HG03108 (cell line): ENCODE results near the gene SLC39A13.

Source experiments
- ATAC-seq: cut with Tn5 transposase; IDR thresholded peaks from one replicate; pipeline ENCODE4 v1.9.1; 2021; ENCODE audit warnings: moderate library complexity; ENCODE audit not compliant: unreplicated experiment

The SLC39A13 gene

GRCh38 chr11:47407746-47408590, at the start of gene SLC39A13:
Gene SLC39A13 (plus strand): TSS chr11:47408590. CDS start chr11:47410095, 1,505 bp downstream.
- ATAC-seq: peak; percentile 82

- no peak for ATAC-seq
These were observed 49.7 kb upstream of the SLC39A13 start for GRCh38 chr11:47358731-47359051.

DNA sequence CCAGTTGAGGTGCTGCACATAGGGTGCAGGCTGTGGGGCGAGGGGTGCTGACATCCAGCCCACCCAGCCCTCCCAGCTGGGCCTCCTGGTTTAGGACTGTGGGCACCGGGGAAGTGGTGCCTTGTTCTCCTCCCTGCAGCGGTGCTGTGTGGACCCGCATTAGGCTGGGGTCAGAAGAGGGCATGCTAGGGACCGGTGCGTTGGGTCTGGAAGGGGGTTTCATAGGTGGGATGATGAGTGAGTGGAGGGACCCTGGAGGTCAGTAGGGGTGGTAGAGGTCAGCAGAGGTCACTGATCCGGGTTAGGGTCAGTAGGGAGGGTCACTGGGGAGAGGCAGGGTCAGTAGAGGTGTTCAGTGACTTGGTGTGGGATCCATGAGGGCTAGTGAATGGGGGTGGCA, 49.2 kb upstream of the SLC39A13 start:
- ATAC-seq: no peak

- ATAC-seq: no peak
These were observed 48.8 kb upstream of the SLC39A13 start for GRCh38 chr11:47359586-47359985.

DNA sequence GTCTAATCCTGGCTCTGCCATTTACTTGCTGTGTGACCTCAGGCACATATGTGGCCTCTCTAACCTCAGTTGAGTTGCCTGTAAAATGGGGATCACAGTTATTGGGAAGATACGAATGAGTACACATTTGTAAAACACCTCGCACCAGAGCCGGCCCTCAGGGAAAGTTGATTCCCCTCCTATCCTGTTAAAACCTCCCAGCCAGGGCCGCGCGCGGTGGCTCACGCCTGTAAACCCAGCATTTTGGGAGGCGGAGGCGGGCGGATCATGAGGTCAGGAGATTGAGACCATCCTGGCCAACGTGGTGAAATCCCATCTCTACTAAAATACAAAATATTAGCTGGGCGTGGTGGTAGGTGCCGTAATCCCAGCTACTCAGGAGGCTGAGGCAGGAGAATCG, 48.0 kb upstream of the SLC39A13 start:
- no peak for ATAC-seq

GRCh38 chr11:47361419-47361818, 47.0 kb upstream of the SLC39A13 start:
- no peak for ATAC-seq

DNA sequence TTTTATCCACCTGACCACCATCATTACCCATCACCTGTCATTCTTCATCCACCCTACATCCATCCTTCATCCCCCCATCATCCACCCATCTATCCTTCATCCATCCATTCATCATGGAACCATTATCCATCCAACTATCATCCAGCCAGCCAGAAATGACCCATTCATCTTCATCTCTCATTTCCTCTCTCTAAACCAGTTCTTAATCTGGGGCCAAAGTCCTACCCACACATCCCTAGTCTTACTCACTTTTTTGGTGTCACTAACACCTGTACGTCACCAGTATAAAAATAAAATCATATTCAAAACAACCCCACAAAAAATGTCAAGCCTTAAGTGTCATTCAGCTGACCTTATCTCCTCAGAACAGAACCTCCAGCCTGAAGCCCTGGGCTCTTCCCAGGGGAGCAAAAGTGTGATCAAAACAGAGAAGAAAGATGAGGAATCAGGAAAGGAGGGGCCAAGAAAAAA, 42.3 kb upstream of the SLC39A13 start:
- no peak for ATAC-seq

GRCh38 chr11:47369676-47370075, 38.7 kb upstream of the SLC39A13 start:
- ATAC-seq: no peak

- no peak for ATAC-seq
These were observed 36.0 kb upstream of the SLC39A13 start for GRCh38 chr11:47372422-47372821.

- no peak for ATAC-seq
These were observed 34.3 kb upstream of the SLC39A13 start for GRCh38 chr11:47373876-47374719.

GRCh38 chr11:47374720-47375019, 33.7 kb upstream of the SLC39A13 start:
- ATAC-seq: no peak

- no peak for ATAC-seq
These were observed 33.4 kb upstream of the SLC39A13 start for GRCh38 chr11:47375020-47375419.

GRCh38 chr11:47375546-47376085, 32.8 kb upstream of the SLC39A13 start:
- ATAC-seq: no peak

DNA sequence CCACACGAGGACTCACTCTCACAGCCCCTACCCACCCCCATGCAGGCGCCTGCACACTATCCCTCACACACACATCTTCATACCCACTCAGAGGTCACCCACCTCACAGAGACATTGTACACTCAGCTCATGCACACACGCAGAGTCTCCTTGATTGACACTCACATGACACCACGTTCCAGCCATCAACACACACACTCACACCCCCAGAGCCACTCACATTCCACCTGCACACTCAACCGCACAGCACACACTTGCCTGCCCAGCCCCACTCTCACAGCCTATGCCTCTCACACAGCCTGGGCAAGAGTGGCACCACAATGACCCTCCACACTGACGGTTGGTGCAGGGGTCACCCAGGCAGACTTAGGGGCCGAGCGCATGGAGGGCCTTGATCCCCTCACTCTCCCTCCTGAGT, 32.3 kb upstream of the SLC39A13 start:
- no peak for ATAC-seq

GRCh38 chr11:47376525-47377371, 31.6 kb upstream of the SLC39A13 start:
- peak; percentile 32 for ATAC-seq

DNA sequence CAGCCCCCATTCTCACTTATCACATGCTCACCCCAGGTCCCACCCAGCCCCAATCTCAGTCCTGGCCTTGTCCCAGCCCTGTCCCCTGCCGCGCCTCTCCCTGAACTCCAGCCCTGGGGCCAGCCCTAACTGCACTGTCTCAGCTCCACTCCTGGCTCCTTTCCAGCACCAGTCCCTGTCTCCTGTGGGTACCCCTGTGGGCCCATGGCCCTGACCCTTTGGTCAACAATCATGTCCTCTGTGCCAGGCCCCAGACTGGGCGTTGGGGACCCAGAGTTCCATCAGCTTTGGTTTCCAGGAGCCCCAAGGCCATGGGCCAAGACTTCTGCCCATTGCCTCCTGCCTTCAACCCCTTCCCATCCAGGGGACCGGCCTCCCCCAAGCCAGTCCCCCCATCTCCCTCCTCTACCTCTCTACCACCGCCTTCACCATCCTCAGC, 30.8 kb upstream of the SLC39A13 start:
- peak; percentile 11 for ATAC-seq

DNA sequence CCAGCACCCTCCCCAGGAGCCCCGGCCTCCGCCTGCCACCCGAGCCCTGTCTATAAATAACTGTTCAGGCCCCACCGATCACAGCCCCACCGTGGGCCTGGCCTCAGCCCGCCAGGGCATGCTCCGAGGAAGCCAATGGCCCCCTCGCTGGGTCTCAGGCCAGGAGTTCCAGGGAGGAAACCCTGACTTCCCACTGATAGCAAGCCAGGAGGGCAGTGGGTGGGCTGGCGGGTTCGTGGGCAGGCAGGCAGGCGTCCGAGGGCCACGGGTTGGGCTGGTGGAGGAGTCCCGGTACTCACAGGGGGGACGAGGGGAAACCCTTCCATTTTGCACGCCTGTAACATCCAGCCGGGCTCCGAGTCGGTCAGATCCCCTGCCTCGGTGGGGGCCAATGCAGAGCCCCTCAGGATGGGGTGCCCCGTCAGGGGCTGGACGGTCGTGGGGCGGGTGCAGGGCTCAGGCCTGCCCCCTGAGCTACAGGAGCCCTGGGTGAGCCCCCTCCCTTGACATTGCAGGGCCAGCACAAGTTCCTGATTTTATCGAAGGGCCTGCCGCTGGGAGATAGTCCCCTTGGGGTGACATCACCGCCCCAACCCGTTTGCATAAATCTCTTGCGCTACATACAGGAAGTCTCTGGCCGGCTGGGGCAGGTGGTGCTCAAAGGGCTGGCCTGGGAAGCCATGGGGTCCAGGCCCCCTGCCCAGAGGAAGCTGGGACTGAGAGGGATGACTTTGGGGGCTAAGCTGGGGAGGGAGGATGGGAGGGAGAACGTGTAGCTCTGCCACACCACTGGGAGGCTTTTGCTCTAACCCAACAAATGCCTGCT, 30.2 kb upstream of the SLC39A13 start, which contains the start of gene SPI1:
Gene SPI1, minus strand, starts transcription at position 538 of the 826 bp plus-strand sequence. Its CDS starts 194 bp downstream, at position 344.
- peak; percentile 81 for ATAC-seq

DNA sequence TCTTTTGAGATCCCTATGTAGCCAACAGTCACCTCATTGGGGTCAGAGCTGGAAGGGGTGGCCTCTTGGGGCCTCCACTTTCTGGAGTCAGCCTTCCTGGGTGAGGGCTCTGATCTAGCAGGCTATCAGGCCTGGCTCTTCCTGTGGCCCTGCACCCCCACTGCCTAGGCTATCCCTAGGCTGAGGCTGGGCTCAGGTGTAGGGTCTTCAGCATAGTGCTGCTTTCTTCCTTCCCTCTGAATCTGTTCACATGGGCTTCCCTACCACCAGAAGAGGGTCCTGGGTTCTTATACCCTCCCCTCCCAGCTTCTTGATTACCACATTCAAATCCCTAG, 29.6 kb upstream of the SLC39A13 start:
- peak; percentile 1 for ATAC-seq

DNA sequence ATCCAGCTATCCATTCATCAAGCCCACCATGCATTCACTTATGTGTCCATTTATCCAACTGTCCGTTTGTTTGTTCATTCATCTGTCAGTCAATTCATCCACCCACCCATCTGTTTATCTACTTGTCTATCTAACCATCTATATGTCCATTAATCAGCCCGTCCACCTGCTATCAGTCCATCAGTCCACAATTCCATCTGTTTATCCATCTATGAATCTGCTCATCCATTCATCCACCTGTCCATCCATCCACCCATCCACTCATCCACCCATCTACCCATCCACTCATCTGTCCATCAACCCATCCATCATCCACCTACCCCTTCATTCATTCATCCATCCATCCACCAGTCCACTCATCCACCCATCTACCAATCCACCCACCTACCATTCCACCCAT, 29.1 kb upstream of the SLC39A13 start:
- ATAC-seq: no peak

GRCh38 chr11:47380078-47380477, 28.3 kb upstream of the SLC39A13 start:
- no peak for ATAC-seq
